SKM-1 (cell line): ENCODE data around the gene PPM1B.
"Not testable (repeated sequence)": the region's sequence is repeated elsewhere in the genome, so short reads cannot be mapped to it uniquely, and the experiment has no call there.

Source experiments
- DNase-seq: peaks from one replicate; lab custom pipeline; 2025; ENCODE audit not compliant: unreplicated experiment; lab: John Stamatoyannopoulos, UW

The PPM1B gene

DNA sequence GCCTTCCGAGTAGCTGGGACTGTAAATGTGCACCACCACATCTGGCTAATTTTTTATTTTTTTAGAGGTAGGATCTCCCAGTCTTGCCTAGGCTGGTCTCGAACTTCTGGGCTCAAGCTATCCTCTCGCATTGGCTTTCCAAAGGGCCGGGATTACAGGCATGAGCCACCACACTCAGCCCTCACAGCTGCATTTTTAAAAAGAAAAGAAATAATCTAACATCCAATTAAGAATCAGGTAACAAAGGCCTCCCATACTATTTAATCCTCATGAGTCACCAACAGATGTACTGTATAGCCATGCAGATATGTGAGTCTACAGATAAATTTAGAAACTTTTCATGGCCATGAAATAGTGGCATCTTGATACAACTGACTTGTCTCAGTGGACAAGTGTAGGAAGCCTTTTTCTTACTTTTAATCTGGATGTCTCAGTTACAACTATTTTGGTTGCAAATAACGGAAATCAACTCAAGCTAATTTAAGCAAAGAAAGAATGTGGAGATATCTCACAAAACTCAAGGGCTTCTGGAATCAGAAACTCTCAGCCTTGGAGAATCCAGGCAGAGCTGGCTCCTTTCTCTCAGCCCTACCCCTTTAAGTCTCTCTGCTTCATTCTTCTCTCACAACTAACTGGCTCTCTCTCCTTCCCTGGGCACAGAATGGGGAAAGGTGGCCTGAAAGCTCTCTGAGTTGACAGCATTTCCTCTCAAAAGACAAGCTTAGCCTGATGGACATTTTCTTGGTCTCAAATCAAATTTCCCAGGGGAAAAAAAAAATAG is 12.8 kb upstream of the PPM1B start:
- no peak for DNase-seq

DNA sequence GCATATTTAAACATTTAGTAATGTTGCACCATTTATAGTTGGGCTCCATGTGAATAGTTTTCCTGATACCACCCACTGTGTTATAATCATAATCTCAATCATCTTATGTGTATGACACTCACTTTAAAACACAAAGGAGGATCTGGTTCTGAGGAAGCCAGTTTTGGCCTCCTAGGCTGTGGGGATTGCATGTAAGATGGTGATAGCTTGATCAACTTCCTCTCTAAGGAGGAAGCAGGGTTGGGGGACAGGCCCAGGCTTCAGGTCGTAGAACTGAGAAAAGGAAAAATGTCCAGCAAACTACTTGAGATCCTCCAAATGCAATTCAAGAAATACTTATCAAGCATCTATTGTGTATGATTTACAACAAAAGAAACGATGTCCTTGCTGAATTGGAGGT is 4.9 kb upstream of the PPM1B start:
- DNase-seq = peak; percentile 16

DNA sequence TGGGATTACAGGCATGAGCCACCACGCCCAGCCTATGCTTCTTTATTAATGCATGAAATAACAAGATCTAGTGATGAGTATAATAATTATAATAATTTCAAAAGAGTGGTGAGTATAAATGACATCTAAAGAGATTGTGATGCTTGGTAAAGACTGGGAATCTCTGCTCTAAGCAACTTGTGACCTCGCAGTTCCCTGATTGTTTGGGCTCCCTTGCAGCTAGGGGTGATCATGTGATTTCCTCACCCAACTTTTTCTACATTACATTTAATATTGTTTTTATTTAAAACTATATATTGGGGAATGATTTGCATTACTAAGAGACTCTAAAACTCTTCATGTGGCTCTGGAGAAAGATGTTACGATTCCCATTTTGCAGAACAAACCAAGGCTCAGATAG is 4.1 kb upstream of the PPM1B start:
- no peak for DNase-seq

DNA sequence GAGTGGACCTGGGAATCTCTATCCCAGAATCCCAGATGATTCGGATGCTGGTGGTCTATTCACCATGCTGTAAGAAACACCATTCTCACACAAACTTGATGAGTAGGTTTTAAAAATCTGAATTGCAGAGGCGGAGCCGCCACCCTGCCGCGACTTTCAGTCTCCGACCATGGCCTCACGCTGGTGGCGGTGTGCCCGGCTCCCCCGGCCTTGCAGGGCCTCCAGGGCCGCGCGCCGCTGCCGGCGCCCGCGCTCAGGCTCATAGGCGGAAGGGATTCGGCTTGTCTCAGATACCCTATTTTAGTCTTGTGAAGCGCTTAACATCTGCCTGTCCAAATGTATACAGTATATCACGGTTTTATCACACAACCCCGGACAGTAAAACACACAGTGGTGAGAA is 2.6 kb upstream of the PPM1B start:
- DNase-seq = no peak

DNA sequence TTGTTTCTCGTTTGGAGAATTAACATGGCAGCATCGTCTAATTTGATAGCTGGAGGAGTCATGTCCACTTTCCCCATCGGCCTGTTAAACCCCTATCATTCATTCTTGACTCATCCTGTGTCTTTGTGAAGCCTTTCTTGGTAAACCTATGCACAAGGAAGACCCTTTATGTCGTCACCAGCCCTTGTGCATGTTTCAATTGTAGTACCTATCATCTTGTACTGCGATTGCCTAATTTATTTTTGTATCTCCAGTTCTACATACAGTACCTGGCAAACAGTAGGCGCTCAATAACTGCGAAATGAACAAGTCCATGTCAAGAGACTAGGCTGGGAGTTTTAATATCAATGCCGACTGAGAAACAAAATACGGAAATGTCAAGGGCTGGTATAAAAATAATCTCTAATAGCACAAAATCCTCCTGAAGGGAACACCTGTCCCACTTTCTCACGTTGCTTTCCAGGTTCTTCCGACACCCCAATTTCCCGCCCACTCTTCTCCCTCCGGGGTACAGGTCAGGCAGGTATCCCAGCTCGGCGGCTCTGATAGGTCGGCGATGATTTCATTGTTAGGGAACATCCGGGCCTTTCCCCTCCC is 1.3 kb upstream of the PPM1B start:
- no peak for DNase-seq

DNA sequence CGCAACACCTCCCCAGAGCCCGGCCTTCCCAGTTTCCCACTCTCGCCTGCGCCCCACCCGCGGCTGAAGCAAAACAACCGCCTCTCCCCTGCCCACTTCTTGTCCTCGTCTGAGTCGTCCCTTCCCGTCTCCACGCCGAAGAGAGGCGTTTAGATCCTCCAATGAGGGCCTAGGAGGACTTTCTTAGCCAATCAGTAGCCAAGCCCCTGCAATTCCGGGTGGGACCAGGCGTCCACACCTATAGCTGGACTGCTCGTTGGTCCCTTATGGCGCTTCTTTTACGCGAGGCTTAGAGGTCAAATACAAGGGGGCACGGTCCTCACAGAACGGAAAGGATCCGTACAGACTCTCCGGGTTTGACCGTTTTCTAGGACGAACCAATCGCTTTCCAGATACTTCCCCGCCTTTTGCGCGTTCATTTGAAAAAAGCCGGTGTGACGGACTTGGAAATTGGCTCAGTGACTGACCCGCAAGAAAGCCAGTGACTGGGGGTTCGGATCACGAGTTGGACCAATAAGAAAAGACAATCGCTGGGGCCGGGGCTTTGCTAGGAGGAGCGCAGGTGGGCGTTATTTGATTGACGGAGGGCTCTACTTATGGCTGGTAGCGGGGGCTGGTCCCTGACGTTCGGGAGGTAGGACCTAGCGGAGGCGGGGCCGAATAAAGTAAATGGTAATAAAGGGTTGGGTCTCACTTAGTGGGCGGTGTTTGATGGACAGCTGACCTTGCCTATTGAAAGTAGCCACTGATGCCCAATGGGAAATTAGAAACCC is 581 bp upstream of the PPM1B start:
- DNase-seq = peak; percentile 99

DNA sequence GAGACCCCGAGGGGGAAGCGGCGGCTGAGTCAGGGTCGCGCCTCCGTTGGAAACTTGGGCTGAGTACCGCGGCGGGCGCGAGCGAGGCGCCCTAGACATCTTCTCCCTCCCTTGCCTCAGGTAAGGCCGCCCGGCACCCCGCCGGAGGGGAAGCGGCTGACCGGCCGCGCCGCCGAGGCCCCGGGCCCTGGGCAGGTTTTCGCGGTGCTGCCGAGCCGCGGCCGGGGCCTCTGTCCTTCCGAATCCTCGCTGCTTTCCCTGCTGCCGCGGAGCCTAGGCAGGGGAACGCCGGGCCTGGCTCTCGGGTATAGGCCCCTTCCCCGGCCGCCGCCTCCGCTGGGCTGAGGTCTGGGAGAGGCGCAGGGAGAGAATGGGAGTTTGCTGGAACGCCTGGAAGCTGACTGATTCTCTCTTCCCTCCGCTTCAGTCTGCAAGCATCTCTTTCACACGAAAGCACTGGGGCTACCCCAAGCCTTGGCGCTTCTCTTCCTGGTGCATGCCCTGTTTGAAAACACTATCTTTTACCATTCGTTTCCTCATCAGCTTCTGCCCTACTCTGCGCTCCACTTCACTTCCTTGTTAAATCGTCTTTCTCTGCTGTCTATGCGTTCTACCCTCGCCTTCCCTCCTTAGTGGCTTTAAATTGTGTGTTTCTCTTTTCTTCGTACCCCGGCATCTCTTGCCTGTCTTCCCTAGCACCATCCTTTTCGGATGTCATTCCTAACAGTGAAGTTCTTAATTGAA is 652 bp downstream of the PPM1B start:
- peak; percentile 53 for DNase-seq

DNA sequence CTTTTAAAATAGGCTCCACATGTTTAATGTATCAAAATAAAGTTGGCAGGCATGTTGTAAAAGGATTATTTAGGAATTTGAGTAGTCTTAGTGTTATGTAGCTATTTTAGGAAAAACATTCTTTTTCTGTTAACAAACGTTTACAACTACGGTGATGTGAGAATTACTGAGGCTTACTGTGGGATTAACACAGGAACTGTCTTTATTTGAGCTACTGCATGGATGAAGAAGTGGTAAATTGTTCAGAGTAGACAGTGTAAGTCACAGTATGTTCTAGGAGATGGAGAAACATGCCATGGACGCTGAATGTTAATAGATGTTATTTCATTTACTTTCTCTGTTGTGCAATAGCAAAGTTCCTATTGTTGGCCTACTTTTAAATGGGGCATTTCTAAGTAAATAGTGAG is 1.6 kb downstream of the PPM1B start:
- no peak for DNase-seq

DNA sequence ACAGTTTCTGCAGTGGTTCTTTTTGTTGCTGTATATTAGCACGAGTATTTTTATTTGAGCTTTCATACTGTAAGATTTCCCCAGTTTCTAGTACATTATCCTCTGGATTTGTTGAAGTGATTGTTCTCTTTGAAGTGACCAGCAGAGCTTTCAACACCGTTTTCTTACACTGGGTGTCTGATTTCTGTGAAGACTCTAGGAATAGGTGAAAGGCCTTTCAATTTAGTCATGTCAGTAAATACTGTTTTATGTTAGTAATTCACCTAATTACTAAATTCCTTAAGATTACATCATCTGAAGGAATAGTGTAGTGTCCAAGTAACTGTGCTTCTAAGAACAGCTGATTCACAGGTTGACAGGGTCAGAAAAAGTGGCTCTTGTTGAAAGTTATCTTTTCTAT is 2.3 kb downstream of the PPM1B start:
- no peak for DNase-seq

DNA sequence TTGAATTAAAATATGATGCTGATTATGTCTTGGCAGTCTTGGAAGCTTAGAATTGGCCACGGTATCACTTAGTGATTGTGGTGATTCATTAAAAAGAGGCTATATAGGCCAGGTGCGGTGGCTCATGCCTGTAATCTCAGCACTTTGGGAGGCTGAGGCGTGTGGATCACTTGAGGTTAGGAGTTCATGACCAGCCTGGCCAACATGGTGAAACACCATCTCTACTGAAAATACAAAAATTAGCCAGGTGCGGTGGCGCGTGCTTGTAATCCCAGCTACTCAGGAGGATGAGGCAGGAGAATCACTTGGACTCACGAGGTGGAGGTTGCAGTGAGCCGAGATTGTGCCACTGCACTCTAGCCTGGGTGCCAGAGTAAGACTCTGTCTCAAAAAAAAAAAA is 2.8 kb downstream of the PPM1B start:
- not testable (repeated sequence) for DNase-seq

DNA sequence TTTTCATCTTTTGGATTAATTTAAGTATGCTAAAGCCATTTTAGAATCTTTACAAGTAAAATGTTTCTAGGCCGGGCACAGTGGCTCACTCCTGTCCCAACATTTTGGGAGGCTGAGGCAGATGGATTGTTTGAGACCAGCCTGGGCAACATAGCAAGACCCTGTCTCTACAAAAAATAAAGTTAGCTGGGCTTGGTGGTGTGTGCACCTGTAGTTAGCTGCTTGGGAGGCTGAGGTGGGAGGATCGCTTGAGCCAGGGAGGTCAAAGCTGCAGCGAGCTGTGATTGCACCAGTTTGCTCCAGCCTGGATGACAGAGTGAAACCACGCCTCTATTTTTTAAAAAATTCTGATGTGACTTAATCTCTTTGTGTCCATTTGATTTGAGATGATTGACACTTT is 3.9 kb downstream of the PPM1B start:
- DNase-seq = no peak

DNA sequence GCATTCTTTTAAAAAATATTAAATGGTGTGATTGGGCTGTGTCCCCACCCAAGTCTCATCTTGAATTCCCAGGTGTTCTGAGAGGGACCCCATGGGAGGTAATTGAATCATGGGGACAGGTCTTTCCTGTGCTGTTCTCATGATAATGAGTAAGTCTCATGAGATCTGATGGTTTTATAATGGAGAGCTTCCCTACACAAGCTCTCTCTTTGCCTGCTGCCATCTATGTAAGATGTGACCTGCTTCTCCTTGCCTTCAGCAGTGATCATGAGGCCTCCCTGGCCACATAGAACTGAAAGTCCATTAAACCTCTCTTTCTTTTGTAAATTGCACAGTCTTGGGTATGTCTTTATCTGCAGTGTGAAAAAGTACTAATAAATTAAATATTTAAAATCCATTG is 10.3 kb downstream of the PPM1B start:
- DNase-seq = no peak

DNA sequence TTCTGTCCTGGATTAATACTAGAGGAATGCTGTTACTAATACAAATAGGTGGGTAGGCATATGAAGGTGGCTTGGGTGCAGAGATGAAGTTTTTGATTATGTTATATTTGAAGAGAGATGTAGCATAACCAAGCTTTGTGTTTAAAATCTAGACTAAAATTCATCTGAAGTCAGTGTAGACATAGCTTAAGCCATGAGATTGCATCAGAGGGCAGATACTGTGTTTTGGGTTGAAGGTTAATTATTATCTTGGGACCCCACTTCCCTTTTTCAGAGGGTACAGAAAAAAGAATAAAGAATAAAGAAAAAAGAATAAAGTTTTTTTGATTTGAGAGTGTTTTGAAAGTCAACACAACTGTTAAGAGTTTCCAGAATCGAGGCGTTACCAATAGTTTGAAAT is 13.0 kb downstream of the PPM1B start:
- DNase-seq = no peak

DNA sequence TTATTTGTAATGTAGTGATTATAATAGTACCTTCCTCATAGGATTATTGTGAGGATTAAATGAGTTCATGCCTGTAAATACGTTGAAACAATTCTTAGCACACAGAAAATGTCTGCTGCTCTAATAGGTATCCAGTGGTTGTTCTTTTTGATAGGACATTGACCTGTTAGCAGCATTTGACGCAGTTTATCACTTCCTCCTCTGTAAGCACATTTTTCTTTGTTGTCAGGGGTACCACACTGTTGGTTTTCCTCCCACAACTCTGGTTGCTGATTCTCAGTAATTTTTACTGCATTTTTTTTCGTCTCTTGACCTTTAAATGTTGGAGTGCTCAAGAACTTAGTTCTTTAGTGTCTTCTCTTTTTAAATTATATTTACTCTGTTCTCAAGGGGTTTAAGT is 15.4 kb downstream of the PPM1B start:
- no peak for DNase-seq

DNA sequence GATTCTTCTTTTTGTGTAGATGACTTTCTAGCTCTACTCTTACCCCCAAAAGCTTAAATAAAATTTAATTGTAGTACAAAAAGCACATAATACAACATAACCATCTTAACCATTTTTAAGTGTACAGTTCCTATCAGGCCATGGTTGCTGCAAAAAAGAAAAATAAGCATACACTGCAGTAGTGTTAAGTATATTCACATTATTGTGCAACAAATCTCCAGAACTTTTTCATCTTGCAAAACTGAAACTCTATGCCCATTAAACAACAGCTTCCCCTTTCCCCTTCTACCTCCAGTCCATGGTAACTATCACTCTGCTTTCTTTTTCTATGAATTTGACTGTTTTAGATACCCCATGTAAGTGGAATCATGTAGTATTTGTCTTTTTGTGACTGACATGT is 18.1 kb downstream of the PPM1B start:
- DNase-seq = peak; percentile 74

DNA sequence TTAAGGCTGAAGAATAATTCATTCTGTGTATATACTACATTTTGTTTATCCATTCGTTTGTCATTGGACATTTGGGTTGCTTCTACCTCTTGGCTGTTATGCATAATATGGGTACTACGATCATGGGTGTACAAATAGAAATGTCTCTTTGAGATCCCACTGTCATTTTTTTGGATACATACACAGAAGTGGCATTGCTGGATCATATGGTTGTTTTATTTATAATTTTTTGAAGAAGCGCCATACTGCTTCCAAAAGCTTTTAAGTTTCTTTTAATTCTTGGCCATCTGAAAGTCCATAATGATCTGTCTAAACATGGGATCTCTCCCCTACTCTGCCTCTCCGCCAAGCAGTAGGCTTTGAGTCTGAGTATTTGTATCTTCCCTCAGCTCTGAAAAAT is 18.6 kb downstream of the PPM1B start:
- DNase-seq = no peak

DNA sequence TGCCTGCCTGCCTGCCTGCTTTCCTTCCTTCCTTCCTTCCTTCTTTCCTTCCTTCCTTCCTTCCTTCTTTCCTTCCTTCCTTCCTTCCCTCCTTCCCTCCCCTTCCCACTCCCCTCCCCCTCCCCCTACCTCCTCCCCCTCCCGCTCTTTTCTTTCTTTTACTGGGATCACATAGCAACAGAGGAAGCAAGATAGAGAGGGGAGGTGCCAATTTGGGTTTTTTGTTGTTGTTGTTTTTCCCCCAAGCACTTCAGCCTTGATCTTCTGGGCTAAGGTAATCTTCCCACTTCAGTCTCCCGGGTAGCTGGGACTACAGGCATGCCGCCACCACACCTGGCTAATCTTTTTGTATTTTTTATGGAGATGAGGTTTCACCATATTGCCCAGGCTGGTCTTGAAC is 20.0 kb downstream of the PPM1B start:
- DNase-seq = no peak

DNA sequence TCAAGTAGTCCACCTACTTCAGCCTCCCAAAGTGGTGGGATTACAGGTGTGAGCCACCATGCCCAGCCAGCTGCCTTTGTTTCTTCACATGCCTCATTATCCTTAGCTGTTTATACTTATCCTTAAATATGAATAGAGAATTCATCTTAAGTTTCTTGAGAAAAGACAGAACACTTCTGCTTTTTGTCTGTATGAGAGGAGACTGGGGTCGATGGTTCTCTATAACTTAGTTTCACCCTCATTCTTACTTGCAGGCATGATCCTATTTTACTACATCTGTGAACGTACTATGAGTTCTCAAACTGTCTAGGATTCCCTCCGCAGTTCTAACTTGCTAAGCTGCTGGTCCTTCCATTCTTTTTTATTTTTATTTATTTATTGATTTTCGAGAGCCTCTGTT is 20.4 kb downstream of the PPM1B start:
- DNase-seq = no peak

DNA sequence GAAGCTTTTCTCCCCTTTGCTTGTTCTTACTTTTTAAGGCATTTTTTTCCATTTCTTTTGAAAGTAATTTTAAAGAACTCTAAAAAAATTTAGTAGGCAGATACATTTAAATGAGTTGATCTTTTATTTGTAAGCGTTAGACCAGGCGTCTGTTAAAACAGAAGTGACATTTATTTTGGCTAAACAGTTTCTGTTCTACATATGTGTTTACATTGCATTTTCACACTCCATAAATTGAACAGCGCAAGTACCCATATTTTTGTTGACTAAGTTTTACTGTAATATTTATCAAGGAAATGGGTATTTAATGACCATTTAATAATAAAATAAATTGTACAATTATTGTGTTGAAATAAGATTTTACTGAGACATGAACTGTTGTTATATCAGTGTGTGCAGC is 21.9 kb downstream of the PPM1B start:
- DNase-seq = no peak

DNA sequence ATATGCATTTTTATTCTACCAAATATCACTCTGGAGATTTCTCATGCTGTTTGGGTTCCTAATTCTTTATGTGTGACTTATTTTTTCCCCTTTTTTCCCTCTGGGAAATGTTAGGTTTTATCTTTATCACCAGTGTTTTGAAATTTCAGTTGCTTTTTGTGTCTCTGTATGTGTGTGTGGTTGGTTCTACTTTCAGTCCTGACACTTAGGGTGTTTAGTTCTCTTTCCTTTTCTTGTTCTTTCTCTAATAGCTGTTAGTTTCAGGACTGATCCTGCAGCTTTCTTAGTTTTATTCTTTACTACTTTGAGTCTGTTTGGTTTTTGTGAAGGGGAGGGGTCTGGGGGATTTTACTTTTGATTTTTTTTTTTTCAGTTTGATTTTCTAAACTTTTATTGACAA is 23.1 kb downstream of the PPM1B start:
- no peak for DNase-seq

DNA sequence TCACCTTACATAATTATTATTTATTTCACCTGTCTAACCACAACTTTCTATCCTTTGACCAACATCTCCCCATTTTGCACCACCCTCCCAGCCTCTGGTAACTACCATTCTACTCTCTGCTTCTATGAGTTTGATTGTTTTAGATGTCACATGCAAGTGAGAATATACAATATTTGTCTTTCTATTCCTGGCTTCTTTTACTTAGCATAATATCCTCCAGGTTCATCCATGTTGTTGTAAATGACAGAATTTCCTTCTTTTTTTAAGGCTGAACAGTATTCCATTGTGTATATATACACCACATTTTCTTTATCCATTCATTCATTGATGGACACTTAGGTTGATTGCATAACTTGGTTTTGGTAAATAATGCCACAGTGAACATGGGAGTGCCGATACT is 24.0 kb downstream of the PPM1B start:
- no peak for DNase-seq

DNA sequence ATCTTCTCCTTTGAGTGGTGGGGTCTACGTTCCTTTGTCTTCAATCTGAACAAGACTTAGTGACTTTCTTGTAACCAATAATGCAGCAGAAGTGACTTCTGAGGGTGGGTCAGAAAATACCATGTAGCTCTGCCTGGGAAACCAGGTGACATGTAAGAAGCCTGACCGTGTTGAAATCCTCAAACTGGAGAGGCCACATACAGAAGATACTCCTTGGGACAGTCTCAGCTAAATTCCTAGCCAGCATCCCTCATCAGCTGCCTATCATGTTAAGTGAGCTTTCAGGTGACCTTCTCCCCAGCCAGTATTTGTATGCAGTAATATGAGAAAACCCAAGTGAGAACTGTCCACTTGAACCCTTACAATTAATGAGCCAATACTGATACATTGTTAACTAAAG is 27.0 kb downstream of the PPM1B start:
- DNase-seq = no peak
